ENCODE data around the gene TRIO. TPM values are rescaled to one million over a fixed set of nuclear protein-coding genes. Genes with fewer than 3 reads are reported as not detected.

TRIO gene
- total RNA-seq, 3 donors from 2014 or later (not counting 1 experiment from before 2014, with no cell fraction given) = 84.6 to 136 (median 94.3) TPM

DNA sequence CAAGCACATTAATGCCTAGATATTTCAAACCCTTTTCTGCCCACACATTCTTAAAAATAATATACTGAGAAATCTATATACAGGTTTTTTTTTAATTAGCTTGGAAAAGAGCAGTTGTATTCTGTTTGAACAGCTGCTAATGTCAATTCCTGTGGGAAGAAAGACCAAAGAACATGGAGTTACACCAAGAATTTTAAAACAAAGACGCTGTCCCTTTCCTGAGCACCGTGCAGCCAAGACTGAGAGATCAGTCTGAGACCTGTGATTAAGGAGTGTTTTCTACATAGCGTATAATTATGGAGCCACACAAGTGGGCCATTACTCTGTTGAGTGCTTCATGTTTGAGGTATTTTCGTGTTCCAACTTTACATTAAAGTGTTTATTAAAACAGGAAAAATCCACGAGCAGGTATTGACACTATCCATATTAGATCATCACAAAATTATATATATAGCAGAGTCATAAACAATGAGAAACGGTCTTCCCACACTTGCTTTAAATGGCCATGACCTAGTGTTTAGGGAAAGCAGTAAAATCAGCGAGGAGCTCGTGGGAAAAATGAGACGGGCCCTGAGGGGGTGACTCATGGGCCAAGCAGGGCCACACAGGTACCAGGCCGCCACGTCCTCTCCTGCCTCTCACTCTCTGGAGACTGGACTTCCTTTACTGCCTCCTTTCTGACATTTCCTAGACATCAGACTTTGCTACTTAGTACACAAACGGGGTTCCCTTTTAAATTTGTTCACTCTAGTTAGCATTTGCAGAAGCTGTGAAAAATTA, 285.4 kb downstream of the TRIO start:
- H3K27ac ChIP-seq (ENCODE audit: low read length) = no peak overlapping the region
- WGBS (ENCODE audit: insufficient coverage) = 82% methylated on average over 10 of the region's 12 CpGs
- DNase-seq = no peak
- no peak overlapping the region for H3K27ac Mint-ChIP-seq
- H3K9me3 Mint-ChIP-seq = no peaks in the 10 kb centered on the region
- H3K9me3 ChIP-seq (ENCODE audit: control insufficient read depth, insufficient read depth, low read length) = no peaks in the 10 kb centered on the region
- H3K27me3 ChIP-seq (ENCODE audit: control insufficient read depth, insufficient read depth, low read length) = no peaks in the 10 kb centered on the region
- H3K27me3 Mint-ChIP-seq (ENCODE audit: low read depth in 2 of 2) = no peaks in the 10 kb centered on the region
- H3K36me3 ChIP-seq (ENCODE audit: control insufficient read depth, insufficient read depth, low read length) = no peaks in the 10 kb centered on the region
- no peak for TF ChIP-seq CTCF (IDR thresholded peaks at IDR 0.05)
- no peaks in the 10 kb centered on the region for H3K36me3 Mint-ChIP-seq
- intact Hi-C loops (cut with micrococcal nuclease) = no loop called here
- ATAC-seq = no peak
- no peaks in the 10 kb centered on the region for H3K4me1 ChIP-seq (ENCODE audit: control insufficient read depth, insufficient read depth, low read length)
- H3K4me3 ChIP-seq (ENCODE audit: low read length) = no peak overlapping the region
- H3K4me3 Mint-ChIP-seq = no peak overlapping the region
- peaks cover 0 to 5% of the 10 kb centered on the region in 2 donors for H3K4me1 Mint-ChIP-seq

DNA sequence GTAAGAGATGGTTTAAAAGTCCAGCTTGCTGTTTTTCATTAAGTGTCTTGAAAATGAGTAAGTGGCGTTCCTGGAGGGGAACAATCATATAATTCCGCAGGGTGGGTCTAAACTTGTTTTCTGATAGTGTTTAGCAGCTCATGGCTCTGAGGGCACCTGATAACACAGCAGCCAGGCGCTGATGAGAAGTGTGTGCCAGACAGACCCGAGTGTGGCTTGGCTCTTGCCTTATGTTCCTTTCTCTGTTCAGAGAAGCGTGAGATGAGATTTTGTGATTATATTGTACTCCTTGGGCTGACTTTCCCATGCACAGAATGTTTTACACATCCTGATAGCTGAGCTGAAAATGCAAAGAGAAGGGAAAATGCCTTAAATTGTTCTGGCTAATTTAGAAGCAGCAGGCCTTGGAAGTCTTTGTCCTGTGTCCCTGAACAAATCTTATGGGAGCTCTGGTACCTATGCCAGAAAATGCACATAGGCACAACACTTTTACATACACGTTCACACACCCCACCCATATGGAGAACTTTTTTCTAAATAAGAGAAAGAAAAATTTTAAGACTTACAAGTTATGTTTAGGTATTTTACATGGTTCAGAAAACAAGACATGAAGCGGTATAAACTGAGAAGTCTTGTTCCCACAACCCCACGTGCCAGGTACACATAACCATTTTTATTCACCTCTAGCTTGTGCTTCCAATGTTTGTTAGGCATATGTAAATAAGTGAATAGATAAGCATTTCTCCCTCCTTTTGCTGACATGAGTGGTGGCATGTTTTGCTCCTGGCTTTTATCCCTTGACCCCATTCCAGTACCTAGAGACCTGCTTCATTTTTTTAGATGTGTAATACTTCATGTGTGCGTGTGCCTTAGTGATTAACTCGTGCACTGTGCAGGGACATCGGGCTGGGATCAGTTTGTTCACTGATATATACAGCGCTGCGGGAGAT, 286.2 kb downstream of the TRIO start:
- no peak overlapping the region for H3K27ac Mint-ChIP-seq
- DNase-seq = no peak
- no peaks in the 10 kb centered on the region for H3K27me3 Mint-ChIP-seq (ENCODE audit: low read depth in 2 of 2)
- Histone ChIP-seq H3K4me3 (ENCODE audit: low read length) (no peak overlapping the region), H3K27me3 (ENCODE audit: control insufficient read depth, insufficient read depth, low read length) (no peaks in the 10 kb centered on the region), H3K36me3 (ENCODE audit: control insufficient read depth, insufficient read depth, low read length) (no peaks in the 10 kb centered on the region), H3K9me3 (ENCODE audit: control insufficient read depth, insufficient read depth, low read length) (no peaks in the 10 kb centered on the region), H3K4me1 (ENCODE audit: control insufficient read depth, insufficient read depth, low read length) (no peaks in the 10 kb centered on the region), H3K27ac (ENCODE audit: low read length) (no peak overlapping the region)
- no peaks in the 10 kb centered on the region for H3K9me3 Mint-ChIP-seq
- intact Hi-C loops (cut with micrococcal nuclease) = no loop called here
- peaks cover 0 to 5% of the 10 kb centered on the region in 2 donors for H3K4me1 Mint-ChIP-seq
- WGBS (ENCODE audit: insufficient coverage) = 90% methylated on average over 10 of the region's 13 CpGs
- no peak overlapping the region for H3K4me3 Mint-ChIP-seq
- ATAC-seq = no peak
- no peaks in the 10 kb centered on the region for H3K36me3 Mint-ChIP-seq
- no peak for TF ChIP-seq CTCF (IDR thresholded peaks at IDR 0.05)

DNA sequence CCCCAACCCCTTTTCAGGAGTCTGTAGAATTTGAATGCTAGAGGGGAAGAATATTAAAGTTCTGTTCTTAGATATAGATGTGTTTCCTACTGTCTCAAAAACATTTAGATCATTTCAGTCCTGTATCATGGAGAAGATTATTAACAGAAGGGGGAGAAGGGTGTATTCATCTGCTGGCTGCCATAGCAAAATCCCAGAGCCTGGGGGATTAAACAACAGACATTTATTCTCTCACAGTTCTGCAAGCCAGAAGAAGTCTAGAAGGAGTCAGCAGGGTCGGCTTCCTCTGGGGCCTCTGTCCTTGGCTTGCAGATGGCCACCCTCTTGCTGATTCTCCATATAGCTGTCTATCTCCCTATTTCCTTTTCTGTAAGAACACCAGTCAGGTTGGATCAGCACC, 288.4 kb downstream of the TRIO start:
- Histone ChIP-seq H3K27ac (ENCODE audit: low read length) (no peak overlapping the region), H3K4me1 (ENCODE audit: control insufficient read depth, insufficient read depth, low read length) (no peaks in the 10 kb centered on the region), H3K27me3 (ENCODE audit: control insufficient read depth, insufficient read depth, low read length) (no peaks in the 10 kb centered on the region), H3K36me3 (ENCODE audit: control insufficient read depth, insufficient read depth, low read length) (no peaks in the 10 kb centered on the region), H3K4me3 (ENCODE audit: low read length) (no peak overlapping the region), H3K9me3 (ENCODE audit: control insufficient read depth, insufficient read depth, low read length) (no peaks in the 10 kb centered on the region)
- H3K36me3 Mint-ChIP-seq = no peaks in the 10 kb centered on the region
- intact Hi-C loops (cut with micrococcal nuclease) = no loop called here
- no peak for TF ChIP-seq CTCF (IDR thresholded peaks at IDR 0.05)
- peaks cover 0 to 5% of the 10 kb centered on the region in 2 donors for H3K4me1 Mint-ChIP-seq
- no peak overlapping the region for H3K4me3 Mint-ChIP-seq
- H3K27ac Mint-ChIP-seq = no peak overlapping the region
- no peaks in the 10 kb centered on the region for H3K9me3 Mint-ChIP-seq
- DNase-seq (no peak), ATAC-seq (no peak)
- 94% methylated on average over 1 of the region's 1 CpG for WGBS (ENCODE audit: insufficient coverage)
- no peaks in the 10 kb centered on the region for H3K27me3 Mint-ChIP-seq (ENCODE audit: low read depth in 2 of 2)
